GM21717 (cell line): Measurements from ENCODE around the gene CDH2.

ENCODE experiments used
- ATAC-seq: cut with Tn5 transposase; IDR thresholded peaks from one replicate; pipeline ENCODE4 v1.9.1; 2021; ENCODE audit warnings: mild to moderate bottlenecking, moderate library complexity; ENCODE audit not compliant: unreplicated experiment

Gene CDH2

DNA sequence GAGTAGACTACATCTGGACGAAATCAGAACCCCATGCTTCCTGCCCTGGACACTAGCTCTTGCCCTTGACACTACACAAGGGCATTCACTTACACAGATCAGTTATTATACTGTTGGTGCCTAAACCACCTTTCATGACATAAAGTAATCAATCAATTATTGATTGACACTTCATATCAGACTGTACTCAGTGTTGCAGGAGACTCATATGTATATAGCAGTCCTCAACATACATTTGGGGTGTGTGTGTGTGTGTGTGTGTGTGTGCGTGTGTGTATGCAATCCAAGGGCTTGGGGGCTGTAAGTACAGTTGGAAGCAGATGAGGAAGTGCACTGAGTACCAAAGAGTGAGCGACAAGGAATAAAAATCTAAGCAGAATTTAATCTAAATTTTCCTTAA lies 5.1 kb downstream of the CDH2 start:
- no peak for ATAC-seq

GRCh38 chr18:28168725-28169124 lies 8.2 kb downstream of the CDH2 start:
- ATAC-seq: no peak

GRCh38 chr18:28167835-28168349 lies 9.0 kb downstream of the CDH2 start:
- ATAC-seq: no peak

DNA sequence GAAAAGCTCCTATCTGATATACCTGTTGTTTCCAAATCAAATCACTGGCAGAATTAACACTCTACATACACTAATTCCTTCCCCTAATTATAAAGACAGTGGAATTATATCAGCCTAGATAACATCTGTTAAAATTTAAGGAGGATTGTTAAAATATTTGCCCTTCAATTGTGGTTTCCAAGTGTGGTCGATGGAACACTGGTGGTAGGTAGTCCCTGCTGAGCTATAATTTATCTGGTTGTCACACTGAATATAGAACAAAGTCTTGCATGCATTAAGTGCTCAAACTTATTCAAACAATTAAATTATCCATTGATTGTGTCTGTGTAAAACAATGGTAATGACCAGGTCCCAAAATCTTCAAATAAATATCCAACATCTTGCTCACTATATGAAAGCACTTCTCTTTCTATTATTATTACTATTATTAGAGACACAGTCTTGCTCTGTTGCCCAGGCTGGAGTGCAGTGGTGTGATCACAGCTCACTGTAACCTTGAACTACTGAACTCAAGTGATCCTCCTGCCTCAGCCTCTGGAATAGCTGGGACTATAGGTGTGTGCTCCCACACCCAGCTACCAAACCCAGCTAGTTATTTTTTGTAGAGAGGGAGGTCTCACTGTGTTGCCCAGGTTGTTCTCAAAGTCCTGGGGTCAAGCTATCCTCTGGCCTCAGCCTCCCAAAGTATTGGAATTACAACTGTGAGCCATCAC lies 12.0 kb downstream of the CDH2 start:
- no peak for ATAC-seq

DNA sequence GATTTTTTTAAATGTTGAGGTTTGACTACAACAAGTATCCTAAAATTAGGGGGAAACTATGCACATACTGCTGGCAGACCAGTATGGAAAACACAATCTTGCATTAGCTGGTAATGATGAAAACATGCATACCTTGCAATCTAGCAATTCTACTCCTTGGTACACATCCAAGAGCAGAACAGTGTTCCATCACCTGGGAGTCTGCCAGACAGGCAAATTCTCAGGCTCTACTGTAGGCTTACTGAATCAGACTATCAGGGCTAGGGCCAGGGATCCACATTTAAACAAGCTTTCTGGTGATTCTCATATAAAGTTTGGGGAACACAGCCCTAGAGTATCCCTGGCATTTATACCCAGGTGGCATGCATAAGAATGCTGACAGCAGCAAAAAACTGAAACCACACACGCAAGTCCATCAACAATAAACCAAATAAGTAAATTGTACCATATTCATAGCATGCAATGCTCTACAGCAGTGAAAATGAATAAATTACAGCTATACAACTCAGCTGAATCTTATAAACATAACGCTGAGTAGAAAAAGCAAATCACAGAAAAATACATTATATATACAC lies 13.6 kb downstream of the CDH2 start:
- ATAC-seq: no peak

DNA sequence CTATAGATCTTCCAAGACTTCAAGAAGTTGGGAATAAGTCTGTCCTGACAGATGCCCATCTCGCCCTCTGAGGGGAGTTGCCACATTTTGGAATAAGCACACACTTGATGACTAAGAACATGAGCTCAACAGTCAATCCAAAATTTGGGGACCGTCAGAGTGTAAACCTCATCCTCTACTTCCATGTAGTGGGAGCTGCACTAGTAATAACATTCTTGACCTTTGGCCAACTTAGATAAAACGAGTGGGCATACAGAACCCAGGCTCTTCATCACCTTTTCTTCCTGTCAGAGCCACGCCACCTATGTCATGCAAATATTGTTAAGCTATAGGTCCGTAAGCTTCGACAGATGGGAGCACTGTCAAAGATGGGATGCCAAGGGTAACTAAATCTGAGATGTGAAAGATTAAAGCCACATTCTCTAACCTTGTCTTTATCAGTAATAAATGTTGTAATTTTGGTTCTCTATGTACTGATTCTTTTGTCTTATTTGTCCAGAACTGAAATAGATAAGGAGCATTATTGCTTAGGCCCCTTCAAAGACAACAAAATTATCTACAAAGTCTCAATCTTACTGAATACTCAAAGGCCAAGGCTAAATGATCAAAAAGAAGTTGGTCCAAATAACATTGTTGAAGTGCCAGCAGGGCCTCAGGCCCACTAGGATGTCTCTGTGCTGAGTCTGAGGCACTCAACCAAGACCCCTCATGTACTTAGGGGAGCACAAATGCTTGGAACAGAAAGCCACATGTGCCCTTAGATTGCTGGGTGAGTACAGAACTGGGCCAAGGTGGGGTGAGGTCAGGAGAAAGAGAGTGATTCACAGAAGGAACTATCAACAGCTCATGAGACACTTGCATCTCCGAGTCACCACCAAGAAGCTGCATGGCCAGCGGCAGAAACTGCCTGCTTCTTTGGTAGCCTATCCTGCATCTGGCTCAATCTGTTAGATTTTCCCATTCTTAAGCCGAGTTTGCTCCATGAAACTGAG lies 15.0 kb downstream of the CDH2 start:
- no peak for ATAC-seq

DNA sequence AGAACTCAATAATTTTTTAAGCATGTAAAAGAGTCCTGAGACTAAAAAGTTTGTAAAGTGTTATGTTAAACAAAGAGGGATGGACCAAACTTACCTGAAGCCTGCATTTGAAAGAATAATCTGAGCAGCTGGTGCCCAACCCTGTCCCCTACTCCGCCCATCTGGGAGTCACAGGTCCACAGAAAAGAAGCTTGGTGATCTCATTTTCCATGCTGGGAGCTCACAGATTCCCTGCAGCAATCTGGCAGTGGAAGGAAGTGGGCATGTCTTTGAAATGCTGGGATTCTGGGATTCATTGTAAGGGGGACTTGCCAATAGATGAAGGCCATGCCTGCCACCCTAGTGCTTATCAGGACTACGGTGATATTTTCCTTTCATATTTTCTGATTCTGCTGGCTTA lies 17.9 kb downstream of the CDH2 start:
- ATAC-seq: no peak

GRCh38 chr18:28158083-28158581 lies 18.8 kb downstream of the CDH2 start:
- ATAC-seq: no peak

GRCh38 chr18:28153485-28154065 lies 23.4 kb downstream of the CDH2 start:
- ATAC-seq: no peak

- no peak for ATAC-seq
These were observed 24.2 kb downstream of the CDH2 start for GRCh38 chr18:28152754-28153153.

DNA sequence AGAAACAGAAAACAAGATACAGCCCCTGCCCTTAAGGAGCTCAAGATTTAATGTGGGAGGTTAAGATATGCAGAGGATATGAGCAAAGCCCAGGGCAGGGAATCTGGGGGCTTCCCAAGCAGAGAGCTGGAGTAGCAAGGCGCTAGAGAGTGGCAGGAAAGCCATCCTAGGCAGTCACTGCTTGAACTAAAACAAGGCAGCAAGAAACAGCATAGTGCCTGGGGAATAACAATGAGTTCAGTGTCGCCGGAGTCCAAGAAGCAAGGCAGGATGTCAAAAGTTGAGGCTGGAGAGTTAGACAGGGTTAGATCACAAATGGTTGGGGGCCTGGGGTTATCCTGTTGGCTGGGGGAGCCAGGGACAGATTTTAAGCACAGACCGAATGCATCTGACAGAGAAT lies 24.6 kb downstream of the CDH2 start:
- ATAC-seq: no peak

DNA sequence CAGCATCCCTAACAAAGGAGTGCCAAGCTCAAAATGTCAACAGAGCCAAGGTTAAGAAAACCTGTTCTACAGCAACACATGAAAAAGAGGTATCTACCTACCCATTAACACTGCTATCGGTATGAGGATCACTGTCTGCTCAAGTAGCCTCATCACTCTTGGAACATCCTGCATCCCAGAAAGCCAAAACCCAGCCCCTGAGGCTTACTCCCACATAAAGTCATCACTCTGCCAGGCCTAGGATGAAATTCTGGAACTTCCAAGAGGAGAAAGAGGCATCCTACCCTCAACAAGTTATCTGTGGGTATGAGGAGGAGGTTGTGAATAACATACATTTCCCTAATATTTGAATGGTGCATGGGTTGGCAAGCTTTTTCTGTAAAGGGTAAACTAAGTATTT lies 25.5 kb downstream of the CDH2 start:
- no peak for ATAC-seq

DNA sequence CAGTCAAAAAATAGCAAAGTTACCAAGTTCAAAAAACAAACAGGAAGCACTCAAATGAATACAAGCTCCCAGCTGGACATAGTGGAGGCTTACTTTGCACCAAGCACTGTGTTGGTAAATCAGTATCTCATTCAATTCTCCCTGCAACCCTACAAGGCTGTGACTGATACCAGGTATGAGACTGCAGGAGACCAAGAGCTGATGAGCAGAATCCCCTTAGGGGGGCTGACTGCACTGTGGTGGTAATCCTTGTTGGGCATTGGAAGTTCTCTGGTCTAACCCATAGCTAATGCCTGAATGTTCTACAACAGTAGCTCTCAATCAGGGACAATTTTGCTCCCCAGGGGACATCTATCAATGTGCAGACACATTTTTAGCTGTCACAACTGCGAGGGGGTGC lies 26.0 kb downstream of the CDH2 start:
- no peak for ATAC-seq

GRCh38 chr18:28149810-28150420 lies 27.0 kb downstream of the CDH2 start:
- ATAC-seq: no peak

DNA sequence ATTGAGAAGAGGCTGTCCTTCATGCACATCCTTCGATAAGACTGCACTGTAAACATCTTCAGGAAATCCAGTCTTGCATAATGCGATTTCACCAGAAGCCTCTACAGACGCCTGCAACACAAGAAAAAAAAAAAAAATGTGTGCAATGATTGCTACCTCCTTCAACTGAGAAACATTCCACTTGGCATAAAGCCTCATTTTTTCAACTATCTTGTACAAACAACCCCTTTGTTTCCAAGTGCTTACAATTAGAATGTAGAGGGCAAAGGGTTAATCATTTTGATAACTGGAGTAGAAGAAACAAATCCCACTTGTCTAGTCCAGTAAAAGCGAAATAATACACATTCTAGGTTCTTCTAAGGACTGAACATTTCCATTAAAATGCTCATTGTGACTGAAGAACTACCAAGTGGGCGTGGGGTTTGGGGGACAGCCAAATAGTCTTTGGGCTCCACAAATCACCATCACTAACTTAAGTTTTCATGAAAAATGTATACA lies 29.2 kb downstream of the CDH2 start:
- ATAC-seq: no peak

DNA sequence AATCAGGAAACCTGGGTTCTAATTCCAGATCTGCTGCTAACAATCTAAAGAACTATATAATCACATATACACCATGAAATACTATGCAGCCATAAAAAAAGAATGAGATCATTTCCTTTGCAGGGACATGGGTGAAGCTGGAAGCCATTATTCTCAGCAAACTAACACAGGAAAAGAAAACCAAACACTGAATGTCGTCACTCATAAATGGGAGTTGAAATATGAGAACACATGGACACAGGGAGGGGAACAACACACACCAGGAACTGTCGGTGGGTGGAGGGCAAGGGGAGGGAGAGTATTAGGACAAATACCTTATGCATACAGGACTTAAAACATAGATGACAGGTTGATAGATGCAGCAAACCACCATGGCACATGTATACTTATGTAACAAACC lies 33.2 kb downstream of the CDH2 start:
- ATAC-seq: no peak

DNA sequence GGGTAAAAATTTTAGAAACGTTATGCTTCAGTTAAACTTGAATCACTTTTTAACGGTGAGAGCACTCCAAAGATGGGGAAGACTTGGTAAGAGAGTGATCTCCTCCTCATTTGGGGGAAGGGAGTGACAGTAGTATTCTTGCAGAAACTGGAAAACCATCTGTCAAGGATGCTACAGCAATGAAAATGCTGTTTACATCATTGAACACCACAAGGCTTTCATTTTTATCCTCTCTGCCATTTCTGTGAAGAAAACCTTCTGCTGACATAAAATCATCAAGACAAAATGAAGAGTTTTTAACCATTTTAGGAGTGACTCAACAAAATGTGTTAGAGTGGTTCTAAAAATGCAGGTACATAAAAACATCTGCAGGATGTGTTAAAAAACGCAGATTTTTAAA lies 38.1 kb downstream of the CDH2 start:
- no peak for ATAC-seq

GRCh38 chr18:28136071-28136470 lies 40.9 kb downstream of the CDH2 start:
- ATAC-seq: no peak

- ATAC-seq: no peak
These were observed 42.2 kb downstream of the CDH2 start for GRCh38 chr18:28134774-28135173.

GRCh38 chr18:28132084-28132483 lies 44.8 kb downstream of the CDH2 start:
- no peak for ATAC-seq

DNA sequence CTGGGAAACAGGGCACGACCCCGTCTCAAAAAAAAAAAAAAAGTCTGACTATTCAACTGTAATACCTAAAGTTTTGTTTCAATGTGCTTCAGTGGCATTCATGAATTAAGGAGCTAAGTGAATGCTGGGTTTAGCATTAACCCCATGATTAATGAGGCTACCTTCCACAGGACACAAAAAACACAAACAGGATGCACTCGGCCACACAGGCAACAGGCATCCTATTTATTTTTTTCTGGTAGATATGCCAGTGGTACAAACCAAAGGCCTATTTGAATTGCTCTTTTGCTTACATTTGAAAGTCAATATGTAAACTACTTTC lies 48.3 kb downstream of the CDH2 start:
- ATAC-seq: no peak
